LNCAP (cell line): ENCODE measurements around the gene TMEM178B.

Experiments used
- TF ChIP-seq, protein P1 (sequence below): fragments of 450-650 bp; IDR thresholded peaks from 2 replicates; pipeline ENCODE4 v1.5.1; 2017; ENCODE audit warnings: mild to moderate bottlenecking

TMEM178B gene

GRCh38 chr7:141234335-141235105, 160.7 kb downstream of the TMEM178B start:
- TF ChIP-seq, protein P1, sequence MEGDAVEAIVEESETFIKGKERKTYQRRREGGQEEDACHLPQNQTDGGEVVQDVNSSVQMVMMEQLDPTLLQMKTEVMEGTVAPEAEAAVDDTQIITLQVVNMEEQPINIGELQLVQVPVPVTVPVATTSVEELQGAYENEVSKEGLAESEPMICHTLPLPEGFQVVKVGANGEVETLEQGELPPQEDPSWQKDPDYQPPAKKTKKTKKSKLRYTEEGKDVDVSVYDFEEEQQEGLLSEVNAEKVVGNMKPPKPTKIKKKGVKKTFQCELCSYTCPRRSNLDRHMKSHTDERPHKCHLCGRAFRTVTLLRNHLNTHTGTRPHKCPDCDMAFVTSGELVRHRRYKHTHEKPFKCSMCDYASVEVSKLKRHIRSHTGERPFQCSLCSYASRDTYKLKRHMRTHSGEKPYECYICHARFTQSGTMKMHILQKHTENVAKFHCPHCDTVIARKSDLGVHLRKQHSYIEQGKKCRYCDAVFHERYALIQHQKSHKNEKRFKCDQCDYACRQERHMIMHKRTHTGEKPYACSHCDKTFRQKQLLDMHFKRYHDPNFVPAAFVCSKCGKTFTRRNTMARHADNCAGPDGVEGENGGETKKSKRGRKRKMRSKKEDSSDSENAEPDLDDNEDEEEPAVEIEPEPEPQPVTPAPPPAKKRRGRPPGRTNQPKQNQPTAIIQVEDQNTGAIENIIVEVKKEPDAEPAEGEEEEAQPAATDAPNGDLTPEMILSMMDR, result no peak

DNA sequence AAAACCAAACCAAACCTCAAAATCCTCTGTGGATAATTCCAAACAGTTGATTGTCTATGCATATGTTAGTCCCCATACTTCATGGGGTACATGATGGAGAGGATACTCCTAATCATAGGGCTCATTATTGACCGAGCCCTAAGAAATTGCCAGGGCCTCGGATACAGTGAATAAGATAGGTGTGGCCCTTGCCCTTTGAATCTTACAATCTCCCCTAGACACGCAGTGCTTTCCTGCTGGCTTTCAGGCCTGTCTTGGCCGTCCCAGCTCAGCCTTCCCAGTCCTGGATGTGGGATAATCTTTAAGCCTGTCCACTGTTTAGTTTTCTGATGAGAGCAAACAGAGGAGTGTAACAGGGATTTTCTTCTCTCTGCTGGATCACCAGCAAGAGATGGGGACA, 161.8 kb downstream of the TMEM178B start:
- TF ChIP-seq, protein P1, result no peak

DNA sequence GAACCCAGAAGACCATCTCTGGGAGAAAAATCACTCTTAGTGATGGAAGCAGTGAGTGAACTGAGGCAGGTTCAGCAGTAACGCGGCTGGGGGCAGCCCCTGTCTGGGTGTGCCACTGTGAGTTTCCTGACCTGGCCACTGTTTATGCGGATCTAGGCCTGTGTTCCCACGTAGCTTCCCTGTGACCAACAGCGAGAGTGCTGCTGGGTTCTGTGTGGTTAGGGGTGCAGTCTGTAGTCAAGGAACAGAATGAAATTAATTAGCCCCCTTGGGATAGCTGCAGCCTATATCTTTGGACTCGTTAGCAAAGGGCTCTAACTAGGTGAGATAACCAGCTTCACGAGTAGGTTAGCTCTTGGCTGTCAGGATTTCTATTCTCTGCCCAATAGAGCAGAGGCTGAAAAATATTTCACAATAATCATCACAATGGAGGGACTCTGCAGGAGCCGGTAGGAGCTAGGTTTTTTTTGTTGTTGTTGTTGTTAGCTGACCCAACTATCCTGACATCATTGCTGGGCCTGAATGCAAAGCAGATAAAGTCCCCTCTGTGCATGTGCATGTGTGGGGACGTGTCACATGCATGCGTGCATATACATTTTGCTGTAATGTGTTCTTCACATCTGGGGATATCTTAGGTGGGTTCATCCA, 164.9 kb downstream of the TMEM178B start:
- TF ChIP-seq, protein P1, result no peak

- TF ChIP-seq, protein P1, result no peak
Observed at GRCh38 chr7:141239661-141240060, 165.8 kb downstream of the TMEM178B start.

DNA sequence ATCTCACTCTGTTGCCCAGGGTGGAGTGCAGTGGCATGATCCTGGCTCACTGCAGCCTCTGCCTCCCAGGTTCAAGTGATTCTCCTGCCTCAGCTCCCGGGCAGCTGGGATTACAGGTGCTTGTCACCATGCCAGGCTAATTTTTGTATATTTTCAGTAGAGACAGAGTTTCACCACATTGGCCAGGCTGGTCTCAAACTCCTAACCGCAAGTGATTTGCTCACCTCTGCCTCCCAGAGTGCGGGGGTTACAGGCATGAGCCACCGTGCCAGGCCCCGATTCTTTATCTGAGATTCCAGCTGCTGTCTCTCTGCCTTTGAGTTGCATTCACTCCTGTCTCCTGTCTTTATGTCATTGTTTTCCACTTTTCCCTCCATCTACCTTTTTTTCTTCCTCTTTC, 168.7 kb downstream of the TMEM178B start:
- TF ChIP-seq, protein P1, result no peak

GRCh38 chr7:141243368-141243767, 169.5 kb downstream of the TMEM178B start:
- TF ChIP-seq, protein P1, result no peak

DNA sequence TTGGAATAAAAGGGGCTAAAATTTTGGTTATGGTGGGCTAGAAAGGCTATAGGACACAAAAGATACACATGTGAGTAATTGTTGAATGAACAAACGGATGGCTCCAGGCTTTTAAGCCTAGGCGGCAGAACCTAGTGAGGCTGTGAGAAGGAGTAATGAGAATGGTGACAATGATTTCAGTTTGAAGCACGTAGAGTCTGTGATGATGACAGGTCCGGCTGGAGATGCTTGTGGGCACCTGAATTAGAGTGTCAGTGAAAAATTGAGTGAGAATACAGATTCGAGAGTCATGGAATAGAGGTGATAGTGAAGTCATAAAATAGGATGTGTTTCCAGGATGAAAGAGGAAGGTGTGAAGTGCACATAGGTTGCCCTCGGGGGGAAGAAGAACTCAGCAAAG, 170.6 kb downstream of the TMEM178B start:
- TF ChIP-seq, protein P1, result no peak
